SU-DHL-6 (cell line): Measurements from ENCODE around the gene SRRM4.

ENCODE experiments used
- CTCF ChIP-seq: fragments of 200-600 bp; sonication (generic); IDR thresholded peaks from one replicate; pipeline ENCODE4 v1.5.1; 2017; ENCODE audit warnings: antibody characterized with exemption, mild to moderate bottlenecking, low read length, moderate library complexity; ENCODE audit not compliant: insufficient read depth, poor library complexity, severe bottlenecking
- EZH2phosphoT487 ChIP-seq: fragments of 200-600 bp; sonication (generic), shearing (Covaris generic); conservative IDR thresholded peaks from 2 replicates; pipeline ENCODE4 v1.6.1; 2018; ENCODE audit warnings: mild to moderate bottlenecking, antibody characterized with exemption, low read length, moderate library complexity, mixed read lengths

- TF ChIP-seq CTCF (no peak), EZH2phosphoT487 (no peak)
These were observed 225.8 kb downstream of the SRRM4 start for GRCh38 chr12:119207063-119207560.
